Measurements from ENCODE around the gene PDE1A.

The PDE1A gene

GRCh38 chr2:182261860-182262387 is 164.9 kb downstream of the PDE1A start:
- no peak for FAIRE-seq

DNA sequence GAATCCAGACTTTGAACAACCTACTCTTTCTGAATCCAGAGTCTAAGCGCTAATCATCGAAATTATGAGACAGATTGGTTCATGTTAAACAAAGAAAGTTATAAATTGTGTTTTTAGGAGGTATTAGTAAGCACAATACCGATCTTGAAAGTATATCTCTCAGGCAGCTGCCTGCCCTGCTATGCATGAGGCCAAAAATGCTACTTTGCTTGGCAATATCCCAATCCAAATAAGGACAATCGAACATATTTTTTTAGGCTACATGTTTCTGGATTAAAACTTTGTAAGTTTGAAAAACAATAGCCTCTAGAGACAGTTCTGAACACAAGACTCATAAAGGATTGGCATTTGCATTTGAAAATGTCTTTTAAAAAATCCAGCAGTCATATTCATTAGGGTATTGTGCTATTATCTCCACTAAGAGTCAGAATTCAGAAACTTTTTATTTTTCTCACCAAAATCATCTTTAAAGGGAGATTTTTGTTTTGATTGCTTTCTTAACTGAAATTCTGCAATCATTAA is 167.1 kb downstream of the PDE1A start:
- FAIRE-seq, result no peak

DNA sequence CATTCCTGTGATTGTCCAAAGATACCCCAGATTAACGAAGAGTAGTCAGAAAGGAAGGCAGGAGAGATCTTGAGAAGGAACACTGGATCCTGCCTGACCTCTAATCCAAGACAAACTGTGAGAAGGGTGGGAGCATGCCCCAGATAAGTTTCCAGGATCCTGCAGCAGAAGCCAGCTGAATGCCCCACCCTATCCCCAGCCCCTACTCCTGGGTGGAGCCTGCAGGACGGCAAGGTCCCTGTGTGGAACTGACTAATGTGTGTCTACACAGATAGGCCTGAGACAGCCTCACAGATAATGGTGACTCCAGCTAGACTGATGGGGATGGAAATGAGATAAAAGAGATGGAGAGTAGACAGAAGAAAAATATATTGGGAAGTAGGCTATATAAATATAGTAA is 174.3 kb downstream of the PDE1A start:
- FAIRE-seq, result no peak

- no peak for FAIRE-seq
Observed at GRCh38 chr2:182248898-182249297, 177.9 kb downstream of the PDE1A start.

GRCh38 chr2:182248362-182248761 is 178.5 kb downstream of the PDE1A start:
- no peak for FAIRE-seq

DNA sequence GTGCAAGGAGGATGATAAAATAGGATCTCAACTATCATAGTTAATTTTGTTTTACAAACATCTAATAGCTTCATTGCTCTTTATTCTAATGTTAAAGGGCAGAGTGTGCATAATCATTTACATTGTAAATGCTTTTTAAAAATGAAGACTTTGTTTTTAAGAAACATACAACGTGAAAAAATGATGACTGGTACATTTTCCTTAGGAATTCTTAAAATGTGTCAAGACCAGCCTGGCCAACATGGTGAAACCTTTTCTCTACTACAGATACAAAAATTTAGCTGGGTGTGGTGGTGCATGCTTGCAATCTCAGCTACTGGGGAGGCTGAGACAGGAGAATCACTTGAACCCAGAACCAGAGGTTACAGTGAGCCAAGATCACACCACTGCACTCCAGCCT is 179.0 kb downstream of the PDE1A start:
- FAIRE-seq, result no peak

DNA sequence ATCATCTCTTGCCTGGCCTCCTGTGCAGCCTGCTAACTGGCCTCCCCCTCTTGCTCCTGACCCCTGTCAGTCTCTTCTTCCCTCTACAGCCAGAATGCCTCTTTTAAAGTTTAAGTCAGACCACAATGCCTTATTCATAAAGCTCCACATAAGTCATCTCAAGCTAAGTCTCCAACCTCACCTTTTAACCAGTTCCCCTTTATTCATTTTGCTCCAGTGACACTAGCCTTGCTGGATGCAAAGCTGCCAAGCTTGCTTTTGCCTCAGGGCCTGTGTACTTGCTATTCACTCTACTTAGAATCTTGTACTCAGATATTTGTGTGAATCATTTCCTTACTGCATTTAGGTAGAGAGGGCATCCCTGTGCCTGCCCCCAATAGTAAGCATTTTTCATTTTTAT is 180.9 kb downstream of the PDE1A start:
- no peak for FAIRE-seq

GRCh38 chr2:182242609-182243008 is 184.2 kb downstream of the PDE1A start:
- FAIRE-seq, result no peak

DNA sequence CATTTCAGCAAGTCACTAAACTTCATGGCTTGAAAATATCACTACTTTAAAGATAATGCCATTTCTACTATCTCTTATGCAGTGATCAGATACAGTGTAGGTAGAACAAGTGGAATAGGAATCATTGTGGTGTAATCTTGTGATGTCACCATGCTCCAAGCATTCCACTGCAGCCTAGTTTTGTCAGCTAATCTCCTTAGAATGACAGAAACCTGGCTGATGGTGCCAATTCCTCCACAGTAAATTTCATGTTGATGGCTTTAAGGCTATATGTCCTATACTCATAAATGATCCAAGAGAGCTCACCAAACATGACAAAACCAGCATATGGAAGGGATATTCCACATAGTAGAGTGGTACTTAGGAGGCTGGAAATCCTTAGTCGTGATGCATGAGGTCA is 184.9 kb downstream of the PDE1A start:
- no peak for FAIRE-seq

DNA sequence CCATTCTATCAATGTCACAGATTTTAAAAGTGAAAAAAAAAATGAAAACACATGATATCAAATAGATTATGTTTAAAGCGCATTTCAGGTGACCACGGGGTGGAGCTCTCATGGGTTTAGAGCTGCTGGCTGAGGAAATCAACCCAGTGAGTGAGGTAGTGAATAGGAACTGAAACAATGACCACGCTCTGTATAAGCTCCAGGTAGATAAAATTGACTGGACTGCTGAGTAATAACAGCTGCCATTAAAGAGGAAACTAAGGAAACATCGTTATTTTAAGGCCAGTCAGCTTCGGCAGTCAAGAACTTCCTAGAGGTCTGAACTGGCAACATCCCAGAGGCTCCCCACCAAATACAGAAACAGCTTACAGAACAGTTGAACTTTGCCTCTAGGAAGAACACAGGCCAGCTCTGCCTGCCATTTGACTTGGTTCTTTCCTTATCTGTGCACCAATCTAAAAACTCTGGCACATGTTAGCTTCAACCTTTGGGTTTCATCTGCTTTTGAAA is 185.9 kb downstream of the PDE1A start:
- FAIRE-seq, result peak; percentile 97

DNA sequence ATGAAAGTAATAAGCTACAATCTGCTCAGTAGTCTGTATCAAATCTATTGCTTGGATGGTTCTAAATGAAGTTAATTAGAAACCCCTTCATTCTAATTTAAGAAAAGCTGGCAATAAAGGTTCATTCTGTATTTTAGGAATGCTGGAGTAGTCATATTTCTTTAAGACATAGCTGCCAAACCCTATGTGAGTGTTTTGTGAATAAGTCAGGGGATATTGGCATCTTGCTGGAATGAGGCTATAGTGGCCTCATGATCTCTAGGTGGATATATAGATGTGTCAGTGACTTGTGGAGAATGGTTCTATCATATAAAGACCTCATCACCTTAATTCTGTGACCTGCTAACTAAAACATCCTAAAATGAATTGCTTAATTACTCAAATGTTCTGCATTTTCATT is 196.3 kb downstream of the PDE1A start:
- FAIRE-seq, result no peak

DNA sequence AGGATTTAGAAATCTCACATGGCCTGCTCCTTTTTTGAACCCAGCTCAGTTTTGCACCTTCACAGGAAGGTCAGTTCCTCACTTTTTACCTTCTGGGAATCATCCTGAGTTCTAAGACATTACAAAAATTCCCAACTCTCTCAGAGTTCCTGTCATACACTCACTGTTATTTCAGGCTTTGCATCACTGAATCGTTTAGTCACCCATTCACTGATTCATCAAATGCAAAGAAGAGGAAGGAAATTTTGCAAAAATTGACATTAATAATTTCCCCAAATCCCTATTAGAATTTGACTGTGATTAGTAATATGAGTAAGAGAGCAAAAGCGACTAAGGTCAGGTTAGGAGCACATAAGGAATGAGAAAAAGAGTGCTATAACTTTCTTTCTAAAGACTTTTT is 197.5 kb downstream of the PDE1A start:
- no peak for FAIRE-seq

- no peak for FAIRE-seq
Observed at GRCh38 chr2:182228741-182229140, 198.1 kb downstream of the PDE1A start.

DNA sequence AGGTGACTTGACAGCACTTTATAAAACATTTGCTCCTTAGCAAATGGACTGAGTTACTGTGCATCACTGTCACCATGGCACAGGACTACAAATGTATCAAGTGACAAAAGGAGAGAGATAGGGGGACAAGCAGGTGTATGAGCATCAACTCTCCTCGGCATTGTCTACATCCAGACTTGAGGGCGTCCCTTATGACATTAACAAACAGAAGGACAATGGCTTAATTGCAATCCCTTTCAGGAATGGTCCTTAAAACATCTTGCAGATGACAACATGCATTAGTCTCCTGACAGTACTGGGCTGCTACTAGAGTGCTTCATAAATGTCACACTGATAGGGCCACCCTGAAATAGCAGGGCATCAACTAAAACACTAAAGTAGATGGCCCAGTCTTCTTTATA is 198.8 kb downstream of the PDE1A start:
- FAIRE-seq, result no peak

DNA sequence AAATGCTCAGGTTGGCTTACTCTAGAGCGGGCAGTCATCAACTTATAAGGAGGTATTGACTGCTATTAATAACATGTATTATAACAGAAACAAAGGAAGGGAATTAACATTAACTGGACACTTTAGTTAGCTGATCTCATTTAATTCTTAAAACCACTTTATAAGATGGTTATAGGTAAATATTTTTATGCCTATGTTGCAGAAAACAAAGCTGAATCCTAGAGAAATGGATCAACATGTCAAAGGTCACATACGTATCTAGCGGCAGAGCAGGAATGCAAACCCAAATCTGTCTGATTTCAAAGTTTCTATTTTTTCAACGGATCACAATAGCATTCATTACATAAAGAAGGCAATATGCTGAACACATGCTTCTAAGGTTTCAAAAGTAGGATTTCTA is 200.0 kb downstream of the PDE1A start:
- FAIRE-seq, result no peak

- FAIRE-seq, result no peak
Observed at GRCh38 chr2:182224669-182225068, 202.2 kb downstream of the PDE1A start.

- no peak for FAIRE-seq
Observed at GRCh38 chr2:182220998-182221397, 205.8 kb downstream of the PDE1A start.

DNA sequence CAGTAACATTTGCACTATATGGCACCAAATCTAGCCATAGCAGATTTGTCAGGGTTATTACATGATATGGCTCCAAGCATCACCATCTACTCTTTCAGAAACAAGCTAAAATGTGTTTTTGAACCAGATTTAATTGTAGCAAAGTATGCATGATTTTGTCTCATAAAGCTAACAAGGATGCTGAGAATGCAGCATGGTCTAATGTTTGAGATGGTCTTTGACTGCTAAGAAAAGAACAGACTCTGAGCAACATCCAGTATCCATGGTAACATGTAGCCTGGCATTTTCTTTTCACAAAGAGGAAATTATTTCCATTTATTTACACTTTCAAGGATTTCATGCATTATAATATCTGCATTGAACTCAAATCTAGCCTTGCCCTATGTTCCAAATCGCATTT is 206.5 kb downstream of the PDE1A start:
- FAIRE-seq, result no peak

DNA sequence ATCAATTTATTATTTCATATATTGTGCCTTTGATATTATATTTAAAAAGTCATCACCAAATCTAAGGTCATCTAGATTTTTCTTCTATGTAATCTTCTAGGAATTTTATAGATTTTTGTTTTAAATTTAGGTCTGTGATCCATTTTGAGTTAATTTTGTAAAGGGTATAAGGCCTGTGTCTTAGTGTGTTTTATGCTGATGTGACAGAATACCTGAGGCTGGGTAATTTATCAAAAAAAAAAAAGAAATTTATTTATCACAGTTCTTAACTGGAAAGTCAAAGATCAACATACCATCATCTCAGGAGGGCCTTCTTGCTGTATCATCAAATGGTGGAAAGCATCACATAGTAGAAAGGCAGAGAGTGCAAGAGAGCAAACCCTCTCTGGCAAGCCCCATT is 216.2 kb downstream of the PDE1A start:
- FAIRE-seq, result no peak

GRCh38 chr2:182208421-182208820 is 218.4 kb downstream of the PDE1A start:
- no peak for FAIRE-seq

GRCh38 chr2:182207049-182207746 is 219.6 kb downstream of the PDE1A start:
- no peak for FAIRE-seq

DNA sequence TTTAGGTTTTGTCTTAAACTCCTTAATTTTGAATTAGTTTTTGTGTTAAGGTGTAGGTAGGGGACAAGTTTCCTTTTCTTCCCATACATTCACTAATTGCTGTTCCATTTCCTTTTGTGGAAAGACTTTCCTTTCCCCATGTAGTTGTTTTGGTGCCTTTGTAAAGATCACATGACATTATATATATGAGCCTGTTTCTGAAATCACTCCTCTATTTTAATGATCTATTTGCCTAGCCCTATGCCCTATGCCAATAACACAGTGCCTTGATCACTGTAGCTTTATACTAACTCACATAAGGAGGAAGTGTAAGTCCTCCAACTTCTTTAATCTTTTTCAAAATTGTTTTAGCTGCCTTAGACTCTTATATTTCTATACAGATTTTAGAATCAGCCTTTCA is 229.3 kb downstream of the PDE1A start:
- no peak for FAIRE-seq

DNA sequence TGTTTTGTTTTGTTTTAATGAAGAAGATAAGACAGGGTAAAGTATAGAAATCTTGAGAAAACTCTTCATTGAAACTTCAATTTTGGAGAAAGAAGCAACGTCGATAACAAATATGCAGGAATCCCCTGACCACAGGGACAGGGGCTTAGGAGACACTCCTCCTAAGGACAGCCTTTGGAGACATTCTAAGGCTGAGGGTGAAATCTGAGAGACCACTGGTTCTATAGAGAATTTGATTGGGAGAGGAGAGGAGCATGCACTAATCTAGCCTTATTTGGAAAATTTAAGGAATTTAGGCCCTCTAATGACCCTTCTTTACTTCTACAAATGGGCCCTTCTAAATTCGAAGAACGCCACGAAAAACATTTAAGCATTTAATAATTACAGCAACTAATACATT is 233.5 kb downstream of the PDE1A start:
- no peak for FAIRE-seq

GRCh38 chr2:182191061-182191460 is 235.8 kb downstream of the PDE1A start:
- FAIRE-seq, result no peak

- FAIRE-seq, result no peak
Observed at GRCh38 chr2:182187130-182187529, 239.7 kb downstream of the PDE1A start.

Data from islet of Langerhans (tissue), 1 donor.